SH-SY5Y (cell line): Measurements from ENCODE around the gene ALX4.

Experiments
- GATA2 ChIP-seq: IDR thresholded peaks from 2 replicates; pipeline ENCODE4 v1.6.1; 2011; ENCODE audit warnings: mild to moderate bottlenecking, low read depth, low read length
- GATA3 ChIP-seq: IDR thresholded peaks from 2 replicates; pipeline ENCODE4 v1.6.1; 2011; ENCODE audit warnings: low read depth, mild to moderate bottlenecking, low read length, moderate library complexity

DNA sequence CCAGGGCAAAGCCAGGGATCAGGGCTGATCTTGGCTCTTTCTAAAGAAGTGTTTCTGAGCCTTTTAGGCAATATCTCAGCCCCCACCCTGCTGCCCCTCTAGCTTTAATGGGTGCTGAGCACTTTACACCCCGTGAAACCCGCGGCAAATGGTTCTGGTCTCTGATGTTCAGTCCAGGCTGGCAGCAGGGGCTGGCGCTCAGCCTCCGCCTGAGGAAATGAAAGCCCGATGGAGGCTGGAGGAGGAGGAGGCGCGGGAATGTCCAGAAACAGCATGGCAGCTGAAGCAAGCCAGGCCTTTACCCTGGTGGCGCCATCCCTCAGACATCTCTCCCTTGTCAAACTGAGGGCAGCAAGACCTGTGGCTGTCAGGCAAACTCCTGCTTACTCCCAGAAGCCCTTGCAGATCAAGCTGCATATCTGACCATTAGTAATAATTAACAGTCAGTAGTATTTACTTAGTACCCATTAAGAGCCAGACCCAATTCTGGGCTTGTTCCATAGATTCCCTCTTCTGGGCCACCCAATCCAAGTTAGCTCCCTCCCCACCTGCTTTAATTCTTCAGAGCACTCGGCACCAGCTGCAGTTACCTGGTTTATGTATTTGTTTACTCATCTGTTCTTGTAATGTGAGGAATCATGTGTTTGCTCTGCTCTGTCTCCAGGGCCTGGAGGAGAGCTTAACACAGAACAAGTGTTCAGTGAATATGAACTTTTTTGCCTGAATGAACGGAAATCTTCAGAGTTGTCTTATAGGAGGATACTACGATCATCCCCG lies 15.0 kb upstream of the ALX4 start:
- TF ChIP-seq GATA2 (no peak), GATA3 (no peak)
